Activated CD4-positive, alpha-beta T cell treated with anti-CD3 and anti-CD28 coated beads, Interleukin-2, Interleukin-6, amounts not matched to agents 100 ng/mL and 50 ng/mL, durations not matched to agents 16 hours and 8 hours (primary cell): ENCODE results near the gene CNTN1.

Experiments
- DNase-seq: peaks from one replicate; pipeline ENCODE4 v3.0.0-alpha.2; 2020

The CNTN1 gene

DNA sequence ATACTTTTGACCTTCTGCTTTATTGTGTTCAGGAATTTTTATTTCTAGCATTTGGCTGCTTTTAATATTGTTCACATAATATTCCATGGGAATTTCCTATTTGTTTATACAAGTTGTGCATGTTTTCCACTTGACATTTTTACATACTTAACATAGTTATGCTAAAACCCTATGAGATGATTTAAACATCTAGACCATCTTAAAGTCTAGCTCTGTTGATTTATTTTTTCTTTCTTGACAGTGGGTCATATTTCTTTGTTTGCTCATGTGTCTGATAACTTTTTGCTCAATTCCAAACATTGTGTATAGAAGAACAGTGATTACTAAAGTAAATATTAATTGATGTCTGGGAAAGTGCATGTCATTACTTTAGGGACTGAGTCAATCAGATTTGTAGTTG, 293.8 kb downstream of the CNTN1 start:
- no peak for DNase-seq

DNA sequence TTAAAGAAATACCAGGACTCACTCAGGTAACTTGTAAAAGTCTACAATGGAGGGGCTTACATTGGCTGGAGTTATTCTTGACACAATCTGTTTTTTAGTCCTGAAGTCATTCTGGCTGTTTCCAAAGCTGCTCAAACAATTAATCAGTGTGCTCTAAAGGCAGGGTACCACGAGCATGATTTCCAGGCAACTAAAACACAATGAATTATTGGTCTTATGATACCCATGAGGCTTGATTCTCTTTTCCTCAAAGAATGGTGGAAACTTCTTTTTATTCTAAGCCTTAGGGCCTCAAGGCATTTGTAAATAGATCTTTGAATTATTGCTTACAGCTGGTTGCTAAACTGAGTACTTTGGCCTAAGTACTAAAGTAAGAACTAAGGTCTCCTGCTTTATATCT, 296.1 kb downstream of the CNTN1 start:
- no peak for DNase-seq

DNA sequence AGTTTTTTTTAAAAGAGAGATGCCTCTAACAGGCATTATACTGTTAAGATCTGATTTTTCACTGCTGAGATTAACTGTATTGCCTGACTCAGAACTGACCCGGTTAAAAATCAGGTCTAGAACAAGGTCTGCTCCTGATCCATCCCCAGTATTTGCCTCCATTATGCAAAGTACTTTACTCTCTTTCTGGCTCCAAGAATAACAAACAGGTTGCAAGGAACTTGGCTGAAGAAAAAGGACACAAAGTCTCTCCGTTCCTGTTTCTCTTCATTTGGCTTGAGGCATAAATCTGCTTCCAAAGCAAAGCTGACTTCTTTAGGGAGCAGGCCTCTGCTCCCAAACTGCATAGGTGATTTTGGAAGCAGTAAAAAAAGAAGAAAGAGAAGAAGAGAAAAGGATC, 296.6 kb downstream of the CNTN1 start:
- DNase-seq = no peak

- no peak for DNase-seq
Observed at GRCh38 chr12:40989785-40990184, 297.5 kb downstream of the CNTN1 start.

DNA sequence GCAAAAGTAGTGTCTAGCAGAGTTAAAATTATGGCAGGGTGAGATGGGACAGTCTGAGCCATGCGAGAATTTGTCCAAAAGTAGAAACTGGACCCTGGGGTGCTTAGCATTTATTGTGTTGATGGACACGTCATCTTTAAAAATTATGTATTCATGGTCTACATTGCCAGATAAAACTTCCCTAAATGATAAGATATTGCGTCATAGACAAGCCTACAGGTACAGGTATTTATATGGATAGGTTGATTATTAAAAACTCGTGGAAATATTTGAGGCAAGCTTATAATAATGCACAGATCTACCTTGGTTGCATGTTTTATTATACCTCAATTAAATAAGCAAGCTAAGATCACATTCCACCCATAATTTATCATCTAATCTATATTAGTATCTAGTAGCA, 299.9 kb downstream of the CNTN1 start:
- DNase-seq = no peak

DNA sequence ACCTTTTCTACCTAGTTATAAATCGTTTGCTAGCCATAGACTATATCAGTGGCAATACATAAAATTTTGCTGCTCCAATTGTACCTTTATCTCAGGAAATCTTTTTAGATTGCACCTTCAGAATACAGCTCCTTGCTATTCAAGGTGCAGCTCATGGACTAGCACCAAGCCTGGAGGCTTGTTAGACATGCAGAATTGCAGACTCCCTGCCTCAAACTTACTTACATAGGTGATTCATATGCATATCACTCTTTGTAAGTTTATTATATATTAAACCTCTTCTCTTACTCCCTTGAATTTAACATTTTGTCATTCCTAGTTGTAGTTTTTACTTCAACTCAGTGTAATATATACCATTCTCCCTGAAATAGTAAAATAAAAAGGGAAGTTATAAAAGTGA, 300.4 kb downstream of the CNTN1 start:
- no peak for DNase-seq

- DNase-seq = no peak
Observed at GRCh38 chr12:40993158-40993557, 300.9 kb downstream of the CNTN1 start.

- no peak for DNase-seq
Observed at GRCh38 chr12:40996091-40996490, 303.9 kb downstream of the CNTN1 start.

GRCh38 chr12:40999210-40999609, 307.0 kb downstream of the CNTN1 start:
- DNase-seq = no peak

DNA sequence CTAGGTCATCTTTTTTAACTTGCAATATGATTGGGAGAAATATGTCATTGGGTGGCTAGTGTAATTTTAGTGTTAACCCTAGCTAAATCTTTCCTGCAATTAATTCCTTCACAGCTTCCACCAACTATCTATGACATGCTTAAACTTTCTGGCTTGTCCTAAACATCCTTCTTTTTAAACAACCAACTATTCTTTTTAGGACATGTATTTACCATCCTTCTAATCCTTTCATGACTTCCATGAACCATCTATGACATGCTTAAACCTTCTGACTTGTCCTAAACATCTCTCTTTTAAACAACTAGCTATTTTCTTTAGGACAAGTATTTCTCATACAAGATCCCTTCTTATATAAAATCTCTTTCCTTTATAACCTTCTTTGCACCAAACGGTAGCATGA, 316.2 kb downstream of the CNTN1 start:
- no peak for DNase-seq

- DNase-seq = no peak
Observed at GRCh38 chr12:41011939-41012338, 319.7 kb downstream of the CNTN1 start.

DNA sequence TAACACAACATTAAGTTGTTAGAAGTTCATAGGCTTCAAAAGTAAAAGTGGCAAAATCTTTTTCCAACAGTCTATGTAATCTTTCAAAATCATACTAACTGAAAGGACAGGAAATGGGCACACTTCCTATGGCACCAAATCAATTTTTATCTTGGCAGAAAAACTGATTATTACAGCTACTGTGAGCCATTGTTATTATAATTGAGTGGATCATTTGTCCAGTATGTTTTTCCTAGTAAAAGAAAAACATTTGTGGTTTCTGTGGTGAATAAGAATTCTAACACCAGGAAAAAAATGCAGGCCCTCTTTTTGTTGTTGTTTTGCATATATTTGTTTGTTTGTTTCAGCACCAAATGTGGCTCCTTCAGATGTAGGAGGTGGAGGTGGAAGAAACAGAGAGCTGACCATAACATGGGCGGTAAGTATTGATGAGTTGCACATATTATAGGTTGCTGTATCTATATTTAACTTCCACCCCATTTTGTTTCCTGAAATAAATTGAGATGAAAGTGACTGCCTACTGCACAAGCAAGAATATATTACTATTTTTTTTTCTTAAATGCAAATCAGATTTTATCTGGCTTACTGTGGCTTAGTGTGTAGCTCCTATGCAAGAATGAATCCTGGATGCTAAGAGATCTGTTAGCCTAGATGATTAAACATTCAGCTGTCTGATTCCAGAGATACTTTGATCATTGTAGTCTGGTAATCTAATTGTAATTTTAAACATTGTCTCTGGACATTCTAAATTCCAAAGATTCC, 321.8 kb downstream of the CNTN1 start:
- DNase-seq = no peak

GRCh38 chr12:41014643-41015020, 322.4 kb downstream of the CNTN1 start:
- no peak for DNase-seq

DNA sequence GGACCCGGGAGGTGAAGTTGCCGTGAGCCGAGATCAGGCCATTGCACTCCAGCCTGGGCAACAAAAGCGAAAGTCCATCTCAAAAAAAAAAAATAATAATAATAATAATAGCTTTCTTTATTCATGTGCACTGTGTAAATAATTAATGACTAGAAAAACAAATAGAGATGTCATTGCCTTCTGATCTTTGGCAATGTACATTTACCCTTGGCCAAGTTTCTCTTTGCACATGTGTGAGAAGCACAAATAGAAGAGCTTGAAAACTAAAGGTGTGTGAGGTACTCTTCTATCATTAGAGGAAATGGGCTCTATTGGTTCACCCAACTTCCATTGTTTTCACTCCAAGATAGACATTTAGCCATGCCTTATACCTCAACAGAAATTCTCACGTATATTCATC, 325.8 kb downstream of the CNTN1 start:
- no peak for DNase-seq

GRCh38 chr12:41019461-41019860, 327.2 kb downstream of the CNTN1 start:
- DNase-seq = no peak

GRCh38 chr12:41023836-41024235, 331.6 kb downstream of the CNTN1 start:
- DNase-seq = no peak

GRCh38 chr12:41026151-41026550, 333.9 kb downstream of the CNTN1 start:
- no peak for DNase-seq

- DNase-seq = no peak
Observed at GRCh38 chr12:41032386-41032785, 340.1 kb downstream of the CNTN1 start.

DNA sequence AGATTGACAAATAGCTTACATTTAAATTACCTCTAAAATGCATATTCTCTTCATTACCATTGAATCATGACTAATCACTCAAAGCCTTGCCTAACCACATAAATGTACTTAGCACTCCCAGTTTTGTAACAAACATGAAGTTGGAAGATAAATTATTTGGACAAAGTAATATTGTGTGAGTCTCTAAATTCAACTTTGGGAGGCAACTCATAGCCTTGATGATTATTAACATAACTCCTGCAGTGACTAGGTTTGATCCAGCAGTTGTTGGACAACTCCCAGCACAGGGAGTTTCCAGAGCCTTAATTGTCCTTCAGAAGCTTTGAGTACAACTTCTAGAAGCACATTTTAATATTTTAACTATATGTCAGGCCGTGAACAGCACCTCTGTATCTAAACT, 342.4 kb downstream of the CNTN1 start:
- no peak for DNase-seq

- DNase-seq = no peak
Observed at GRCh38 chr12:41039461-41039860, 347.2 kb downstream of the CNTN1 start.

GRCh38 chr12:41045509-41045908, 353.3 kb downstream of the CNTN1 start:
- DNase-seq = no peak

DNA sequence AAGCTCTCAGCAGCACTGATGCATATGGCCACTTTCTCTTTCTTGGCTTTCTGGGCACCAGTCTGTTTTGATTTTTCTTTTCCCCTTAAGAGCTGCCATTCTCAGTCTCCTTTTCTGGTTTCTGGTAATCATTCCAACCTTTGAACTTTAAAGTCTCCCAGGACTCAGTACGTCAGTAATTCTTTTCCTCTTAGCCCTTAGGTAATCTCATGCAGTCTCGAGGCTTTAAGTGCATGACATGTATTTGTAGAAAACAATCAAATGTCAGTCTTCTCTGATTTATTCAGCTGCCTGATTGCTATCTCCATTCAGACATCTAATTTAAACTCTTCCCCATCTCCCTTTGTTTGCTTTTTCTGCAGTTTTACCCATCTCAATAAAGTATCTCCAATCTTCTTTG, 356.8 kb downstream of the CNTN1 start:
- DNase-seq = no peak

DNA sequence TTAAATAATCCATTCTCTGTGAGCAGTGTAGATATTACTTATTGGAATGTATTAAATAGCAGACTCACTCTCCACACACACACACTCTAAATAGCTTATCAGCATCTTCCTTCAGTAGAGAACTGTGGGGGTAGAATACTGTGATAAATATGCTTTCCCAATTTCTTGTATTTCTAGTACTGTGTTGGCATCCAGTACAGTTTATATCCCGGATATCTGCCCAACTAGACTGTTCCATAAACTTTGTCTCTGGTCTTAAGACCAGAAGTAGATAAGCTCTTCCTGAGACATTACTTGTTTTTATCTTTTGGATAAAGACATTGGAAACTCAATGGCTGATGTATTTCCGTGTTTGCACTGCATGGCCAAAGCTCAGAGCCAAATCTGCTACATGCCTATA, 359.7 kb downstream of the CNTN1 start:
- DNase-seq = no peak

DNA sequence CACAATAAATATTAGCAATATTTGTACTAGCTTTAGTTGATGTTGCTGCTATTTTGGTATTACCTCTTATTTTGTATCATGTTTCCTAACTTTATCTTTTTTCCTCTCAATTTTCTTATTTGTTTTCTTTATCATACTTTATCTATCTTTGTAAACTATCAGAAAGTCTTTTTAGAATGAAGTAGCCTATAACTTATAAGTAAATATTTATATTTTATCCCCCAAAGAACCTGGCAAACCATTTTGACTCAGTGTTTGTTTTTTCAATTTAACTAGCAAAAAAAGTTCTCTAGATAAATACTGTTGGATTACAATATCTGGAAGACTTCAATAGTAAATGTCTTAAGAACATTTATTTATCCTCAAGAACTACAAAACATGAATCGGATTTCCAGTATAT, 360.2 kb downstream of the CNTN1 start:
- DNase-seq = no peak

DNA sequence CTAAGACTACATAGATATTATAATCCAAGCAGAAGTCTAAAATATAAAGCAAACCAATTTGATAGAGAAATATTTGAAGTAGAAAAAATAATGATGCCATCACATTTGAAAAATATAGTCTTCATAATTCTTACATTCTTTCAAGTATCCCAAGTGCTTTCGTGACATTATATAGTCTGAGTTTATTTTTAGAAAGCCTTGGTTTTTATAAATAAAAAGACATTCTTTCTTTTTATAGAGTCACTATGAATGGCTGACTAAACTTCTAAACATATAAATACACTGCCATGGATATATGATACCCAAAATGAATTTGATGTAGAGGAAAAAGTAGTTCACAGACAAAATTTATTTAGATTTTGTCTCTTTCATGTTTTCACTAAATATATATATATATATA, 360.8 kb downstream of the CNTN1 start:
- DNase-seq = no peak
